ENCODE measurements around the gene ANGPTL2.

GRCh38 chr9:127085186-127085585, 37.2 kb downstream of the ANGPTL2 start:
- no peak for TF ChIP-seq REST (IDR thresholded peaks at IDR 0.05; ENCODE audit: insufficient read depth in 1 of 2, low read depth in 2 of 2, low read length in 2 of 2)
- TF ChIP-seq FOXP2 (optimal IDR thresholded peaks at IDR 0.05; ENCODE audit: borderline replicate concordance, extremely low read depth, extremely low read length, insufficient read depth) = no peak

All from PFSK-1 (cell line).